GM18907 (cell line): Measurements from ENCODE around the gene USP46.

Experiments
- ATAC-seq: cut with Tn5 transposase; IDR thresholded peaks from one replicate; pipeline ENCODE4 v1.9.1; 2021; ENCODE audit warnings: mild to moderate bottlenecking, moderate library complexity; ENCODE audit not compliant: unreplicated experiment

The USP46 gene

GRCh38 chr4:52576961-52577623, 82.0 kb downstream of the USP46 start:
- no peak for ATAC-seq

DNA sequence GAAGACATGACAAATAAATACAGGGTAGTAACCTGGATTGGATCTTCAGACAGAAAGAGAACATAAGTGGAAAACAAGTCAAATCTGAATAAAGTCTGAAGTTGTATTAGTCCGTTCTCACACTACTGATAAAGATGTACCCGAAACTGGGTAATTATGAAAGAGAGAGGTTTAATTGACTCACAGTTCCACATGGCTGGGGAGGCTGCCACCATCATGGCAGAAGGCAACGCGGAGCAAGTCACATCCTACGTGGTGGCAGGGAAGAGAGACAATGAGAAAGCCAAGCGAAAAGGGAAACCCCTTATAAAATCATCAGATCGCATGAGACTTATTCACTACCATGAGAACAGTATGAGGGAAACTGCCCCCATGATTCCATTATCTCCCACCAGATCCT, 82.8 kb downstream of the USP46 start:
- ATAC-seq: no peak

DNA sequence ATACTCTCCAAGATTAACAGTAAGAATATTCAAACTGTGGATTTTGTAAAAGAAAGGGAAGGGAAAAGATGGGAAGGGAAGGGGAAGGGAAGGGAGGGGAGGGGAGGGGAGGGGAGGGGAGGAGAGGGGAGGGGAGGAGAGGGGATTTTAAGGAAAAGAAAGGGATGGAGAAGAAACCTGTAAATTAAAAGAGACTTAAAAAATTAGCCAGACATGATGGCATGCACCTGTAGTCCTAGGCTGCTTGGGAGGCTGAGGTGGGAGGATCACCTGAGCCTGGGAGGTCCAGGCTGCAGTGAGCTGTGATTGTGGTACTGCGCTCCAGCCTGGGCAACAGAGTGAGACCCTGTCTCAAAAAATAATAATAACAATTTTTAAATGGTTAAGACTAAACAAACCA, 83.7 kb downstream of the USP46 start:
- ATAC-seq: no peak

DNA sequence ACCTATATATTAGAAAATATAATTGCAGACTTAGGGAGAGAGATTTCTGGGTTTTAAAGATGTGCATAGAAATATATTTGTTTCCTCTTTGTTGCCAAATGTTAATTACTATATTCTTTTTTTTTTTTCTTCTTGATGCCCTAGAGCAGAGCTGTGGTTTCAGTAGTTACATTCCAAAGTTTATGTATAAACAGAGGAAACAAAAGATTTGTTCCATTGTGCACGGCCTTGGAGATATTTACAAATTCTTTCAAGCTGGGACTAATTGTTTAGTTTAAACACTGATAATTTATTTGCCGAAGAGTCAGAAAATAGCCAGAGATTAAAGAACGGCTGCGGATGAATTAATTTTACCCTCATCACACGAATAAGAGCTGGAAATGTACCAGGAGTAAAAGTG, 85.1 kb downstream of the USP46 start:
- no peak for ATAC-seq

DNA sequence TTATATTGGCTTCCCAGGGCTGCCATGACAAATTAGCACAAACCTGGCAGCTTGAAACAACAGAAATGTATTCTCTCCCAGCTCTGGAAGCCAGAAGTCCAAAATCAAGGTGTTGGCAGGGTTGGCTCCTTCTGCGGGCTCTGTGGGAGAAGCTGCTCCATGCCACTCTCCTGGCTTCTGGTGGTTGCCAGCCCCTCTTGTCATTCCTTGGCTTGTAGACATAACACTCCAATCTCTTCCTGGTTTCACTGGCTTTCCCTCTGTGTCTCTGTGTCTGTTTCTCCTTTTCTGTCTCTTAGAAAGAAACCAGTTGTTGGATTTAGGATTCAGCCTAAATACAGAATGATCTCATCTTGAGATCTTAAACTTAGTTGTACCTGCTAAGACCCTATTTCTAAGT, 85.5 kb downstream of the USP46 start:
- no peak for ATAC-seq

- ATAC-seq: no peak
These were observed 86.1 kb downstream of the USP46 start for GRCh38 chr4:52572936-52573485.

GRCh38 chr4:52568351-52568750, 90.8 kb downstream of the USP46 start:
- ATAC-seq: no peak

DNA sequence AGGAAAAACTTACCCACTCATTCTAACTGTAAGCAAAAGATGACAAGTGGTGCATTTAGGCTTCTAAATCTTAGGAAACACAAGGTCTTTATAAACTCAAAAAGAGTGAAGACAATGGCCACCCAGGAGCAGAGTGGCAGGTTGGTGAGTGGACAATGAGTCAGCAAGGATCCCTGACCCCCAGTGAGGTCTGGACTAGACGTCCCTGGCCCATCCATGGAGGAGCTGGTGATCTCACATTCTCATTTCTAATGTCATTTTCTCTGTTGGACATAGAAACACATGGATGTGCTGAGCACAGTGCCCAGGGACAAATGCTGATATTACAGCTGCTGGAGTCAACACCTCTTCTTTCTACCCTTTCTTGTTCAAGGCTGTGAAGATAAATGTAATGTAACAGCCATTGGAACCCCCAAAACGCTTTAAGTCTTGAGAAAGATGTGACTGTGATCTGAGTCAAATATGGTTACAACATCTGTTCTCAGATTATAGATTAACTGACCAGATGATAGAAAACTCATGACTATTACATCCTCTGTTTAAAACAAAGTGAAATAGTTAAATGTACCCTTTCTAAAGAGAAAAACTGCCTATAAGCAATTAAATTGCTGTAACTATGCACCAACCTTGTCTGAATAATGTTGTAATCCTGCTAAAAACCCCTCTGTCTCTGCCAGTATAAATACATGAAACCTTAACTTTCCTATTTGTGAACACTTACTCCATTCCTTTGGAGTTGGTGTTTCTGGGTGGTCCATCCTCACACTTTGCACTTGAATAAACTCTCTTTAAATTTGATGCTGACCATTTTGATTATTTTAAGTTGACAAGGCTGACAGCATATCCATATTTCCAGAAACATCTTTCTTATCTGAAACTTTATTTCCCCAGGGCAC, 92.7 kb downstream of the USP46 start:
- ATAC-seq: peak; percentile 58

DNA sequence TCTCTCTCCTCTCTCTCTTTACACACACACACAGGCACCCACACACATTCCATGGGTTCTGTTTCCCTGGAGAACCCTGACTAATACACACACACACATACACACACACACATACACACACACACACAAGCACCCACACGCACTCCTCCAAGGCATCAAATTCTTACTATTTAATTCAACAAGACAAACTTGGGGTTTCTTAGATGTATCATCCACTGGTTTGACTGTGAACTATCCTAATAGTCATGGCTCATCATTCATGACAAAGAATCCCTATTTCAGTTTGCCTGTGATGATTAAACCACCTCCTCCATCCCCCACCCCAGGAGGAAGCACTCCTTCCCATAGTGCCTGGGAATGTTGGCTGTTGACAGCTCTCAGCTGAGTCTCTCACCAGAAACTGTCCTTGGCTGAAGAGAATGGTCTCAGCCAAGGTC, 98.2 kb downstream of the USP46 start:
- ATAC-seq: no peak

DNA sequence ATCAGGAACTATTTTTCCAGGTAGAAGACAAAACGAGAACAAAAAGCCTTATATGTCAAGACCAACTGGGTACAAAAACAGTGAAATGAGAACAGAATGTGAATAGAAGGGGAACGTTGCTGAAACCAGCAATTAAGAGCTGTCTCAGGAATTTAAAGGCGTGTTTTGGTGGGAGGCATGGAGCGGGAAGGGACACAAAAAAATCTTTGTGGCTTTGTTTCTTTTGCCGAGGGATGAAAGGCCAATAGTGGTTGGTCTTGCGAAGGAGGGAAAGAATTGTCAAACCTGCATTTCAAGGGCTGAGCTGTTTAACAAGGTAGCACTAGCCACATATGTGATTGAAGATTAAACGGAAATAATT, 103.8 kb downstream of the USP46 start:
- ATAC-seq: no peak

DNA sequence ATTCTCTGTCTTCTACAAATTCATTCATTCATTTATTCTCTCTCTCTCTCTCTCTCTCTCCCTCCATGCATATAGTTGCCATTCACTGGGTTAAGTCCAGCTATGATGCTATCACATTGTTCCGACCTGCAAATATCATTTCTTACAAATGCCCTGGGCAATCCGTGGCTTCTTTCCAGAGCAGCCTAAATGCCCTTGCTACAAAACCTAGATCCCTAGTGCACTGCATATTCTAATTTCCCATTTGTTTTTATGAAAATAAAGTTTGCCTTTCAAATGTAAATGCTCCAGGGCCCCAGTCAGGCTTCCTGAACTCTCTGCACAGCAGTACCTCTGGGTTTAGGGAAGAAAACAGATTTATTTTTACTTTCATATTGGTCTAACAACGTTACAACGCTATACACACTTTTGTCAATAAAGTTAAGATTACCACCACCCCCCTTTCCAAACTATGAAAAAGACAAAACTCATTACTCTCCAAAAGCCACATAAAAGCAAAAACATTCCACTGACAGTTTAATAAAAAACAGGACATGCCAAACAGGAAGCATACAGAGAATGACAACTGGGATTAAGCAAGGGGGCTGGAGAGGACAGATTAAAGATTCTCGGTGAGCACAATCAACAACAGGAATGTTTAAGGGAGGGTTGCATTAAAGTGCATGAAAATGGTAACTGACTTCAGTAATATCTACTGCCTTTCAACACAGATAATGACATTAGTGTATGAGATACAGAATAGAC, 104.3 kb downstream of the USP46 start:
- ATAC-seq: no peak

DNA sequence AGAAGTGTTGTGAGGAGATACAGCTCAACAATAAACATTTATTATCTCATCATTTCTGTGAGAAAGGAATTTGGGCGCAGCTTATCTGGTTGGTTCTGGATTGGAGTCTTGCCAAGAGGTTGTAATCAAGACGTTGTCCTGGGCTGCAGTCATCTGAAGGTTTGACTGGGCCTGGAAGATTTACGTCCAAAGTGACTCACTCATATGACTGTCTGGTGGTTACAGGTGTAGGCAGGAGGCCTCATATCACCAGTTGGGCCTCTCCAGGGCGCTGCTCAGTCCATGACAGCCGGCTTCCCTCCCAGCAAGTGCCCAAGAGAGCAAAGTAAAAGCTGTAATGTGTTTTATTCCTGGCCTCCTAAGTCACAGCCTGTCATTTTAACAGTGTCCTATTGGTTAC, 106.3 kb downstream of the USP46 start:
- no peak for ATAC-seq

- ATAC-seq: no peak
These were observed 107.6 kb downstream of the USP46 start for GRCh38 chr4:52551487-52551886.

GRCh38 chr4:52550186-52550585, 108.9 kb downstream of the USP46 start:
- ATAC-seq: no peak

GRCh38 chr4:52548818-52549570, 110.1 kb downstream of the USP46 start:
- no peak for ATAC-seq

GRCh38 chr4:52546449-52546848, 112.7 kb downstream of the USP46 start:
- ATAC-seq: no peak

DNA sequence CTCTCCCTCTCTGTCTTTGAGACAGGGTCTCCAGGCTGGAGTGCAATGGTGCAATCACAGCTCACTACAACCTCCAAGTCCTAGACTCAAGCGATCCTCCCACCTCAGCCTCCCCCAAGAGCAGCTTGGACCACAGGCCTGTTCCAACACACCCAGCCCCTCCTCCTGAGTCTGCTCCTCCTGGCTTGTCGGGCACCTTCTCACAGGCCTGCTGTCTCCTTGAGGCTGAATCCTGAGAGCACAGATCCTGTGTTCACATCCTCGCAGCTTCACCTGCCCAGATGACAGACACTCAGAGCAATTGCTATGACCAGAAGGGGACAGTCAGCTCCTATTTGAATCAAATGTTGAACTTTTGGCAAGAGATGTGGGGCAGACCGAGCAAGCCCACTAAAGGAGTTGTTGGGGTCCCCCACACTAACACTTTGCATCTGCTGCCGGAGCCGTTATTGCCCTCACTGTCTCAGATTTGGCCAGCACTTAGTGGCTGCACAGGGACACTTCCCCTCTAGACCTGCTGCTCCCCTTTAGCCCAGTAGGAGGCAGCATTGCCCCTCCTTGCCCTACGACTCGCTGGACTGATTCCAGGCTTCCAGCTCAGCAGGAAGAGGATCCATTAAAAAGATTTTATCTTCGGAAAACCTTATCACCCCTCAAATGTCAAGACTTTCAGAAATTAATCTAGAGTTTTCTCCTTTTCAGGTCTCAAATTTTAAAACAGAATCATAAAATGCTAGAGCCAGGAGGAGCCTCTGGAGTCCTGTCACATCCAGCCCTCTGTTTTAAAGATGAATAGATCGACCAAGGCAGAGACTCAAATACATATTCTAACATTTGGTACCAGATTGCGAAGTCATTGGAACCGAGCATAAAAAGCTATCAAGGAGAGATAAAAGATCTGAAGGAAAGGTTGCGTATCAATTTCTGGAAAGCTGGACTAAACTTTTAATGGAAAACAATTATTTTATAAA, 113.7 kb downstream of the USP46 start:
- ATAC-seq: no peak
